HG03558 (cell line): Measurements from ENCODE around the gene PIK3R1.
A peak's percentile ranks its signal among the peaks of the same experiment; 100 is the strongest.

ENCODE experiments used
- ATAC-seq: cut with Tn5 transposase; IDR thresholded peaks from one replicate; pipeline ENCODE4 v1.9.1; 2021; ENCODE audit warnings: moderate number of reproducible peaks; ENCODE audit not compliant: unreplicated experiment; ENCODE audit errors: extremely low read depth

PIK3R1 gene

DNA sequence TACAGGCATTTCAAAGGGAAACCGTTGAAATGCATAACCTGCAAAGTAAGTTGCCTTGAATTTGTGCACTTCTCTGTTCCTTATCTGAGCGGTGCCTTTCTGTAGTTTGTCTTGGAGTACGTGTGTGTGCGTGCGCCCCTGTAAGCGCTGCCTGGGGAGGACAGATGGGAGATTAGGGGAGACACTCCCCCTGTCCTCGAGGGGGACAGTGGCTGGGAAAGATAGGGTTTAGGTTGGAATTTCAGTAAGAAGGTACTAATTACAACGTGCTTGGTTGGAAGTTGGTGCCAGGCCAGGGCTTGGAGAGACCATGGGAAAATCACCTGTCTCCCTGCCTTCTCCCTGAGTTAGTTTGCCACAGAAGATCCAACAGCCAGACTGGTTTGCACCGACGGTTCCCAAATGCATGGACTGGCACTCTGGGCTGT is 73.2 kb downstream of the PIK3R1 start:
- no peak for ATAC-seq

DNA sequence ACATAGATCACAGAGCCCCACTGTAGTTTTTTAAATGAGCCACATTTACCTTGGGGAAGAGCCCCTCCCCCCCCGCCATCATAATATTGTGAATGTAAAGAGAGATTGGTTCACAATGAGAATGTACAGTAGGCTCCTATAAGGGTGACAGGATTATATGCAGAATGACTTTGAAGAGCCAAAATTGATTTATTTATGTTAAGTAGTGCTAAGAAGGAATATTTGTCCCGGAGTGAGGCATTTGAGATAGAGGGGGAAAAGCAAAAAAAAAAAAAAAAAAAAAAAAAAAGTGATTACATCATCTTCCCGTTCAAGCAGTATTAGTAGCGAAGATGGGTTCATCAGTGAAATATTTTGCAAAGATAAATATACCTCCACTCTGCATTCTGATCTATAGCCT is 73.9 kb downstream of the PIK3R1 start:
- no peak for ATAC-seq

DNA sequence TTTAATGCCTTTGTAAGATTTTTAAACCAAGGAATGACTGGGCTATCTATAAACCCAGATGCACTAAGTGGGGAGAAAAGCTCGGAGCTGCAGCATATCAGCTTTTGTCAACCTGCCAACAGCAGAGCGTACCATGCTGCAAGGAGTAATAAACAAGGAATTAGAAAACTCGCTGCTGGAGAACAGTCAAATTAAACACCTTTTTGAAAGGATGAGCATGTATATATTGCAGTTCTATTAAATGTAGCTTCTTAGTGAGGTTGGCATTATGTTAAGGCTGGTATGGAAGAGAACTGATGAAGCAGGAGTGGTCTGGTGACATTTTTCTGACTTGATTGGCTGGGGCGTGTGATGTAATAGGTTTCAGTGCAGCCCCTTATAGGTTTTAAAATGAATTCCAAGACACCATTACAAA is 74.7 kb downstream of the PIK3R1 start:
- no peak for ATAC-seq

DNA sequence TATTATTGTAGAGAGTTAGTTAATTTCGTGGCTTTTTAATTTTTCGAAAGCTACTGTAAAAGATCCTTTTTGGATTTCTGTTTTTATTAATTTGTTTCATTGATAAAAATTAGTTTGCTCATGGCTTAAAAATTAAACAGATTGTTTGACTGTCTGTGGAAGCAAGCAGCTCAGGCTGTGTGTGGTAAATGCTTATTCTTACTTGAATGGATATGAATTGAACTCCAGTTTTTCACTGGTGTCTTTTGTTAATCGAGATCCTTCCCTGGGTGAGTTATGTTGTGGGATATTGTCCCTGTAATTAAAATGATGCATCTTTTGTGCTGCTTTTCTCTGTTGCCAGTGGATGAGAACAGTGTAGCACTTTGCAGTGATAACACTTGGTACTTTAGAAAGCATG is 75.3 kb downstream of the PIK3R1 start:
- no peak for ATAC-seq

DNA sequence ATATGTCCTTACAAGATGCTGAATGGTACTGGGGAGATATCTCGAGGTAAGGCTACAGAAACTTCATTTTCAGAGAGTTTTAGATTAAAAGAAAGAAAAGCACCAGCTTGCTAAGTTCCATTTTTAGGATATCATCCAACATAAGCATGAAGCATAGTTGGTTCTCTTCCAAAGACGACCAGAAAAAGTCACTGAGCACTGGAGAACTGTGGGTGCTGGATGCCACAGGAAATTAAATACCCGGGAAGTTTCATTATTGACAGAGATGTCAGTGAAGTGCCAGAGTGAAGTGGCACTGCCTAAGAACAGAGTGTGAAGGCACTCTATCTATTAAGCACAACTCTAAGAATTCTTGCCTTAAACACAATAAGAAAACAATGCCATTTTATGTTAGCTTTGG is 76.8 kb downstream of the PIK3R1 start:
- no peak for ATAC-seq

DNA sequence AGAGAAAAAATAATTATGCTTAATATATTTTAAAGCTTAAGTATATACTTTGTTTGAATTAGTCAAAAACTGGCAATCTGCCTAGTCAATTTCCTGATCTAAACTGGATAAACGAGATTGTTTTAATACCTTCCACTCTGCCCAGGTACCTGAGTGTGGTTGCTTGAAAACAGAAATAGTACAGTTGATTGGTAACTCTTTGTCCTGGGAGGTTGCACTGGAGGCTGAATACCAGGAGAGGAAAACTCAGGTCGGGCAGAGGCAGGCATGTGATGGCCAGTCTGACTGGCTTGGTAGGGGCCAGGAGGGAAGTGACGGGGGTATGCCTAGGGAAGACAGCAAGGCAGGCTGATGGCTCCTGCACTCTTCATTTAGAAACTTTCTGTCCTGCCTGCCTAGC is 80.2 kb downstream of the PIK3R1 start:
- no peak for ATAC-seq

DNA sequence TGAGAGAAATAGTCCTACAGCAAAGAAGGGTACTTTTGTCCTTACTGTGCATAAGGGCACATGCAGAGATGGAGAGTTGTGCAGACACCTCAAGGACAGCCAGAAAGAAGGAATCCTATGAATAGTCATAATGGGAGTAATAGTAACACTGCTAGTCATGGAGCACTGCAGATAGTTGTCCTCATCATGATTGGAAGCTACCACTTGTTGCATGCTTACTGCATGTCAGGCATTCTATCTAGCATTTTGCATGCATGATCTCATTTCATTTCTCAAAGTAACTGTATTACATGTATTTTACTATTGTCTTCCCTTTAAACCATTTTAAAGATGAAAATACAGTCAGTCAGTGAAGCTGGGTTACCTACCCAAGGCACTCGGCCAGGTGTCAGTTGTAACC is 81.3 kb downstream of the PIK3R1 start:
- no peak for ATAC-seq

DNA sequence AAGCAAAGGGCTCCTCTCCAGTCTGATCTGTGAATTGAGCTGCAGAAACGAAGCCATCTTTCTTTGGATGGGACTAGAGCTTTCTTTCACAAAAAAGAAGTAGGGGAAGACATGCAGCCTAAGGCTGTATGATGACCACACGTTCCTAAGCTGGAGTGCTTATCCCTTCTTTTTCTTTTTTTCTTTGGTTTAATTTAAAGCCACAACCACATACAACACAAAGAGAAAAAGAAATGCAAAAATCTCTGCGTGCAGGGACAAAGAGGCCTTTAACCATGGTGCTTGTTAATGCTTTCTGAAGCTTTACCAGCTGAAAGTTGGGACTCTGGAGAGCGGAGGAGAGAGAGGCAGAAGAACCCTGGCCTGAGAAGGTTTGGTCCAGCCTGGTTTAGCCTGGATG is 82.1 kb downstream of the PIK3R1 start:
- no peak for ATAC-seq

DNA sequence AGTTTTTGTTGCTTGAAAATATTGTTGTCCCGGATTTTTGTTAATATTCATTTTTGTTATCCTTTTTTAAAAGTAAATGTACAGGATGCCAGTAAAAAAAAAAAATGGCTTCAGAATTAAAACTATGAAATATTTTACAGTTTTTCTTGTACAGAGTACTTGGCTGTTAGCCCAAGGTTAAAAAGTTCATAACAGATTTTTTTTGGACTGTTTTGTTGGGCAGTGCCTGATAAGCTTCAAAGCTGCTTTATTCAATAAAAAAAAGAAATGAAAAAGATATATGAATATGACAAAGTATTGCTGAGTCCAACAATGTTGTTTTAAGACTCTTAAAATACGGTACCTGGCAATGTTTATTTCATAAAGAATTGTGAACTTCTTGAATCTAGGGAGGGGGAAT is 82.9 kb downstream of the PIK3R1 start:
- no peak for ATAC-seq

DNA sequence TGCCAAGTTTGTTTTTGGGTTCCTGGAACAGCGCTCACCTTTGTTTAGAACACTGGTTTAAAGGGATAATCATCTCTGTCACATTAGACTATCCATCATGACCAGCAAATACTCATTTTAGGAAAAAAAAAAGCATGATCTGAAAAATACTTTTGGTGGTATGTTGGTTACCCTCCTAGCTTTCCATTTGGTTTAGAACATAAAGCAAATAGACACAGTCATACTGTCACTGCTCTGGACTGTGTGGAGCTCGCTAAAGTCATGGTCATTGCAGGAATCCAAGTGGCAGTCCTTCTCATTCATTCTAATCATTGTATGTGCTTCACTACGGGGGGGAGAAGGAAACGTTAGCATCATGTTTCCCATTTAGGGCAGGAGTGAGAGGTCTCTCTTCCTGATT is 83.5 kb downstream of the PIK3R1 start:
- no peak for ATAC-seq

DNA sequence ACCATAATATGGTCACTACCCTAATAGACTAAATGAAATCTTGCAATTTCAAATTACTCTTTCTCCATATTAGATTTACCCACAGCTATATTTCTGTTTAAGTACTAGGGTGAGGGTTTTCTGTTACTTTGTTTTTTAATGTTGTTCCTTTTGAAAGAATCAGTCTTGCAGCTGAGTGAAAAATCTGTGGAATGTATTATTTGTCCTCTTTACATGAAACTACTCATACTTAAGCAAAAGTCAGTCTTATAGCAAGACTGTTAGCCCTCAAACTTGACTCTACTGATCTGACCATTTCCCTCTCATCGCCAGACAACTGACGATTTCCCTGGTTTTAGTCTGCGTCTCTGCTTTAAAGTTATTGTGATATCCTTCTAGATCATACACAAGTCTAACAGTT is 84.0 kb downstream of the PIK3R1 start:
- ATAC-seq: no peak

DNA sequence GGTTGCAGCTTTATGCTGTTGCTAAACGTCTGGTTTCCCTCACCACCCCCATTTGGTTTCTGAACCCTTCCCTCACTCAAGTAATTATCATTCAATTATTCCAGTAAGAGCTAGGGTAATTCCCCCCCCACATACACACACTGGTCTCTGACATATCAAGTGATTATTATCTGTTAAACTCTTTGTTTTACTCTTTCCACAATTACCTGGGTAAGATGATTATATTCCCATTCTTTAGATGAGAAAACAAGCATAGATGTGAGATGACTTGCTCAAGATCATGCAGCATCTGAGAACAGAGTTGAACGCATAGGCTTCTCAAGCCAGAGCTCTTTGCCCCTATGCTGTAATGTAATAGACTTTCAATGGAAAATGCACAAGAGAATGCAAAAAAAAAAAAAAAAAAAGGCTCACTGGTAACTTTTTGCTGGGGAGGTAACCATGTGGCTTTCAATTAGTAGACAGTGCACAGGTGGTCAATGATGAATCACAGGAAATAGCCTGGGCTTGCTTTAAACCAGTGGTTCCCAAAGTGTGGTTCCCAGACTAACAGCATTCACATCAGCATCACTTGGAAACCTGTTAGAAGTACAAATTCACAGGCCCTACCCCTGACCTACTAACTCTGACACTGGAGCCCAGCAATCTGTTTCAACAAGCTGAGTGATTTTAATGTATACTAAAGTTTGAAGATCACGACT is 87.6 kb downstream of the PIK3R1 start:
- peak; percentile 42 for ATAC-seq

DNA sequence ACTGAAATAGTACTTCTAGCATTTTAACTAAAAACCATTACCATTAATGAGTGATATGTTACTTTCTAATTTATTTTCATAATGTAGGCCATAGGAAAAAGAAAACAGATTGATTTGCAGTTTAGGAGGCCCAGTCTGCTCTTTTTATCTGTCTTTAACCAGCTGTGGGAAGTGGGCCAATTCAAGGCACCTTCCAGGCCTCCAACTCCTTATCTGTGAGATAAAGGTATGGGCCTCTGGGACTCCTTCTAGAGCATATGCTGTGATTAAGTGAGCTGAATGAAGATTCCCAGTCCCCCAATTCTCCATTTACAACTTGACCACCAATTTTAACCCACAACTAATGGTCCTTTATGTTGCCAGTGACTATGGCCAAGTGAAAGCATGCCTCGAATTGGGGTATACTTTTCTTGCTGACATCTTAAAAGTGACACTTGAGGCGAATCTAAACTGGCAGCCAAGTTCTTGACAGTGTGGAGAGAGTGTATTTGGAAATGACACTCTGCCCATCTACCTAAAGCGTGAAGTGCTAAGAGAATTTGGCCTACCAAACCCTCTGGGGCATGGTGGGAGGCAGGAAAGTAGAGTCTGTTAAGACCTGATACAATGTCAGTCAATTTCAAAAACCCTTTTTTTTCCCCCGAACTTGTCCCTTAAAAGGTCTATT is 88.3 kb downstream of the PIK3R1 start:
- ATAC-seq: no peak

DNA sequence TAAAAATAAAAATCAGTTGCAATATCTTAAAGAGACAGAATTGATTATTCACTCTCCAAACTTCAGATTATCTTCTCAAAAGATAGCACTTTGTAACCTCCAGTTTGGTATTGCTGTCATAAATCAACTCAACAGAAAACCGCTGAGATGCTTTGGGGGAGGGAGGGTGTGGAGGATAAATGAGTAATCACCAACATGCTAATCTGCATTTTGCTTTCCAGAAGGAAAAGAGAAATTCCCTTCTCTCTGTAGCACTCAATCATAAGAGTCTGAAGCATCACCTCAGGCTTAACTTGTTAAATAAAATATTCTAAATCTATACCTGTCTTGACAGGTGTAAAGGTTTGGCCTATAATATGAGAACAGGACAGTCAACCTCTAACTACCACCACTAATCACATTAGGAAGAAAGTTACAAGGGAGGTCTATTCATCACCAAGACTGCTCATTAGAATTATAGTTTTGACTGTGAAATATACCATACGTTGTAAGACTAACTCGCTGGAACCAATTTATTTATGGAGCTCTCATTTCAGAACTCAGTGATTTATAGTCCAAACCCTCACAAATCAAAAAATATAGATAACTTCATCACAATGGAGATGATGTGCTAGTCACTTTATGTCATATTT is 89.0 kb downstream of the PIK3R1 start:
- ATAC-seq: no peak

DNA sequence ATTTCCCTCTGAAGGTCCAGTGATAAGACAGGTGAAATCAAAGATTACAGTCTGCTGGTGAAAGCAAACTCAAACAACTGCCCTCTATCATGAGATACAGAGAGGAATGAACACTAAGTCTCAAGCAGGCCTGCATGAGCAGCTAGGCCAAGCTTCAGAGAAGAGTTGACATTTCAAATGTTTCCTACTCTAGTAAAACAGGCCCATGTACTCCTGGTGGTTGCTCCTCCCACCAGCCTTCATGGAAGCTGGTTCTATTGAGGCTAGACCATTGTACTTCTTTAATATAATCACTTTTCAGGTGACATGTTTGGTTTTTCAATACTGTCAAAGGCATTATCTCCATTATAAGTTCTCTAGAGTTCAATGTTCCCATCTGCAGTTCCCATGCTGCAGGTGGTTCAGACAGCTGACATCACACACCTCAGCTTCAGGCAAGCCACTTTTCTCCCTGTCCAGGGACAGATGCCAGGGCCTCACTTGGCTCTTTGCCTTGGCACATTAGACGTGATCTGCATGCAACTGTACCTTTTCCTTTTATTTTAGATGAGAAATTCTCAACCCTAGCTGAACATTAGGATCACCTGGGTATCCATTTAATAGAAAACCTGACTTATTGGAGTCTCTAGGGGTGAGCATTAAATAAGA is 89.8 kb downstream of the PIK3R1 start:
- no peak for ATAC-seq

DNA sequence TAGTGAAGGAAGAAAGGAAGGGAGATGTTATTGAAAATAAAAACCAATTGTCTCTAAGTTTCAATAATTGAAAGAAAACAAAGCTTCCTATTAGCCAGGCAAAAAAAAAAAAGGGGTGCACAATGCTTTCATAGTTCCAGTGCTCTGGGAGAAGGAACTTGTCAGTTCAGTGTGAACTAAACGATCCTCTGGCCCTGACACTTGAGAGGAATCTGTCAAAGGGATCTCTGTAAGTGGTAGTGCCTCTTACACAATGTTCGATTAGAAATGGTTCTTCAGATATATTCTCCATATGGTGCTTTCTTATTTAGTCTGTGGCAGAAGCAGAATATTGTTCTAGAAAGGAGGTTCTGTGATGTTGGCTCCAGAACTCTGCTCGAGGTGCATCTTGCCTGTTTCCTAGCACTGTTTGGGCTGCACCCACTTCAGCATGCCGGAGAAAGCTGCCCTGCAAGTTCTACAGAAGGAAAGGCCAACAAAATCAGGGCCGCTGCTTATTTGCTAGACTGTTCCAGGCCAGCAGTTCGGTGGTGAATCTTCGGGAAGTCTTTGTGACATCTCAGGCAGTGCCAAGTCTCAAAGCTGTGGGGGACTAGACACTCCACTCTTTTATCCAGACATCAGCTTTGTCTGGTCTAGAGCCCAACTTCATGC is 90.9 kb downstream of the PIK3R1 start:
- ATAC-seq: no peak

DNA sequence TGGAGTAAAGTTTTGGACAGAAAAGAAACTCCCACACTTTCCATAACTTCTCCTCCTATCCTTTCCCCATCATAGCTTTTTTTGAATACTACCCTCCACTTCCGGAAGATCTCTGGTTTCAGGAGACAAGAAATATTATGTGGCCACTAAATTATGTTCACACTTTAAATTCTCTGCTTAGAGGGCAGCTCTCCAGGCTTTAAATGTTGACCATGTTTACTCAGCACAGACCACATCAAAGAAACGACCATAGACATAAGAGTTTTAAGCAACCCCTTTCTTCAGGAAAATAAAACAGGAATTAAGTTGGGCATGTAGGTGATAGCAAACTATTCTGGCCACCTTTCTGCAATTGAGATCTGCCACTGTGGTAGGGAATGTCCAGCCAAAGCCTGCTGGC is 97.8 kb downstream of the PIK3R1 start:
- ATAC-seq: no peak

DNA sequence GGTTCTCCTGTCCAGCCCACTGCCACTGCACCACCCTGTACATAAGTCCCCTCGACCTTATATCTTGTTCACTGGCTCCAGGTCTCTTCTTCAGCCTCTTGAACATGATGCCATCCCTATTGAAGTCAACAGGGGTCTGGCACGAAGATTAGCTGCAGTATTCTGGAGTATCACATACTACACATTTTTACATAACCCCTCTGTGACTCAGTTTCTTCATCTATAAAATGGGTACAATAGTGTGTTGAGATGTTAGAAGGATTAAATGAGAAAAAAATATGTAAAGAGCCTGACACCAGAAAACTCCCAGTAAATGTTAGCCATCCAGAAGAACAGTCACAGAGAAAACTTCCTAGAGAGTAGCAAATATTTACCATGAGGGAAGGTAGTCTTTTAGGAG is 98.9 kb downstream of the PIK3R1 start:
- ATAC-seq: no peak

DNA sequence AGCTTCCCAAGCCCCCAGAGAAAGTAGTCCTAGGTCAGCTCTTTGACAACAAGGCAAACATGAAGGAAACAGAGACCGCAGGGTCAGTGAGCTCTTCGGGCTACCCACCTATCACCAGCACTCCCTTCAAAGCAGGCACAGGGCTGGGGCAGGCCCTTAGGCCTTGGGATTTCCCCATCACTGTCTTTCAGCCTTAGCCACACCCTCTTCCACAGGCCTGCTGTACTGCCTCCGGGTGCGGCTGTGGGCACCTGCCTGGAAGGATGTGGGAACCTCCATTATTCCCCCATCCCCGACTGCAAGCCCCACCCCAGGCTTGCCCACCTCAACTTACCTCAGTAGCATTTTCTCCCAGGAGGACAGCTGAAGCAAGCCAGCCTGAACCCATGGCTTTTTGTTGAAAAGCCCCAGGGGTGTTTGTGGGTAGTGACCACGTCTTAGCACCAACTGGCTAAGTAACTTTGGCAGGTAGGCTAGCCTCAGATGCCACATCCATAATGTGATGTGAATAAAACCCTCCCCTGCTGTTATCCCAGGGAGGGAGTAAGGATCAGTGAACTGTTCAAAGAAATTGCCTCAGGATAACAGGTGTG is 100.2 kb downstream of the PIK3R1 start:
- ATAC-seq: peak; percentile 88

DNA sequence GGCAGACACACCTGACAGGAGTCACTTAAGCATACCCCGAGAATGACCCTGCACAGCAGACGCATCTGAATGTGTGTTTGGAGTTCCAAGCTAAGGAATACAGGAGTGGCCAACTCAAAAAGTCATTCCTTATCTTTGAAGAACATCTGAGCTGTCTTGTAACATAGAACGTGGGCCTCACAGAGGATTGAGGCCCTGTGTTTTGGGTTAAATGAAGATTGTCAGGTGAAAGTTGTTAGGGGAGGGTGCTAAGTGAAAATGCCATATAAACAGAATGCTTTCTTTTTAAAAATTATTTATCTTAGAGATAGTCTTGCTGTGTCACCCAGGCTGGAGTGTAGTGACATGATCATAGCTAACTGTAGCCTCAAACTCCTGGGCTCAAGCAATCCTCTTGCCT is 100.9 kb downstream of the PIK3R1 start:
- no peak for ATAC-seq
